Stimulated activated CD8-positive, alpha-beta memory T cell treated with anti-CD3 and anti-CD28 coated beads, Interleukin-4, amount 100 ng/mL, for 1 hour (primary cell): ENCODE measurements around the gene PGBD5.
"Not testable (repeated sequence)": the region's sequence is repeated elsewhere in the genome, so short reads cannot be mapped to it uniquely, and the experiment has no call there.

Experiments
- DNase-seq, 2 donors: peaks; one replicate each; pipeline ENCODE4 v3.0.0-alpha.2; 2020; ENCODE audit warnings: low read depth in 2 of 2, low spot score in 1 of 2

The PGBD5 gene

GRCh38 chr1:230425252-230426091 is 660 bp downstream of the PGBD5 start:
- DNase-seq, result no peak

- DNase-seq, result no peak
Measured at GRCh38 chr1:230424391-230425251, 1.5 kb downstream of the PGBD5 start.

DNA sequence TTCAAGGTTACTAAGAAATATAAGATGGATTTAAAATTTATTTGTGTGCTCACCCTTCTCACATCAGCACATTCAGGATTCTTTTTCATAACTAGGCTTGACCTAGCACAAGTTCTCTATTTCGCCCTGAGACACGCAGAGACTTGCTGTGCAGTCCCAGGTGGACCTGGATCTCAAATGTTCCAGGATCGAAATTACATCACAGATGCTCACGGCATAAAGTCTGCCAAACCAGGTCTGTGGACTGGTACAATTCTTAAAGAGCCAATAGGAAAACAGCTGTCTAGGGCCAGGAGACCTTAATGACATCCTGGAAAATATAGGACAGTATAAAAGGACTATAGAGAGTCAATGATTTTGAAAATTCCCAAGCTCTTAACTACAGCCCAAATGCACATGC is 2.2 kb downstream of the PGBD5 start:
- no peak for DNase-seq

DNA sequence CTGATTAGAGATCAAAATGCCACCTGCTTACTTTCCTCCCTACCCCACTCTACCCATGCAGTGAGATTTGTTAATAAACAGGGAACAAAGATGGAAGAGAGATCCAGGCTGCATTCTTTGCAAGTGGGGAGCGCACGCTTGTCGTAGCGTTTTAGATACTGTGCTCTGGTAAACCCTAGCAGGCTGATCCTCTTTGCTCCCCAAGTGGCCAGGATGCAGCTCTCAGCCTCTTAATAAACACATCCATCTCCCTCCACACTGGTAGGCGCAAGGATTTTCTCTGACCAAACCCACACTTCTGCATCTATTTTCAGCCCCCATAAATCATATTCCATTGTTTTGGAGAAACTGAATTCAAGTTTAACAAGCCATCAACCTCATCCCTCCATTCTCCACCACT is 2.9 kb downstream of the PGBD5 start:
- DNase-seq, result no peak

DNA sequence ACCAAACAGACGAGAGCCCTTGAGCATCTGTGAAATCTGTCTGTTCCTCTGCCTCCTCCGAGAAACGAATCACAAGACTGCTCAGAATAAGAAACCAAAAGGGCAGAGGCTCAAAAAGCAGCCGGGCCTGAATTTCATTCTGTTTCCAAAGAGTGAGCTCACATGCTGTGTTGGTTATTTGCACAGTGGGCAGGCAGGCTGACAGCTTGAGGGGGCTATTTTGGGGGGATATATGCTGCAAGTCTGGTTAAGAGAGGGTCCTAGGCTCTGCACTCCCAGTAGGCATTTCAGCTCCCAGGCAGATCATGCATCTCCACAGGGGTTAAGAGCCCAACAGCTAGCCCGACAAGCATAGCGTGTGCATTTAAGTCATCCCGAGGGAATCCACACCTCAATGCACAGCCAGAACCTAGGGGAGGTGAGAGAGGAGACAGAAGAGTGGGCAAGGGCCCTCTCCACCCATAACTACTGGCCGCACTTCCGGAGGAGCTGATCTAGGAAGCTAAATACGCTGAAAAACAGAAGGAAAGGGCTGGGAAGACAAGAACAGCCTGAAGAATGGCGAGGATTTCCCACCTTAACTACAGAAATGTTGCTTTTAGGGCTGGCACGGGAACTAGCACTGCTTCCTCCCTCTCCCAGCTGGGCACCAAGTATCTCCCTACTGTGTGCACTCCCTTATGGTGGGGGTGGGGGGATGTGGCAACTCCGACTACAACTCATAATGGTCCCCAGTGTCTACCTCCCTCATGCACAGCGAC is 3.7 kb downstream of the PGBD5 start:
- DNase-seq, result no peak

DNA sequence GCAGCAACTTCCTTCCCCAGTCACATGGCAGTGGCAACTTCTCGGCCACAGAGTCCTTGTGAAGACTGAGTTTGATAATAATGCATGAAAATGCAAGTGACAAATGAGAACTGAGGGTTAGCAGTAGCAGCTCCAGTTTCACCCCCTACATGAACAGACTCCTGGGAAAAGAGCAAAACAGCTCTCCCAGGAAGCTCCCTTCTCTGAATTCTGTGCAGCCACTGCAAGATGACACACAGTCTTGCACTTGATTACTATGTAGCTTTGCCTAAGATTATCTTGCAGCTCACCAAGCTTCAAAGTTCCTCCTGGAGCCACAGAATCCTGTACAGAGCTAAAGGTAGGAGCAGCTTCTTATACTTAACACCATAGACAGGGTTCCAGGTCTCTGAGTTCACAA is 4.7 kb downstream of the PGBD5 start:
- DNase-seq, result no peak

GRCh38 chr1:230420372-230420771 is 5.8 kb downstream of the PGBD5 start:
- not testable (repeated sequence) for DNase-seq

- no peak for DNase-seq
Measured at GRCh38 chr1:230416430-230416829, 9.7 kb downstream of the PGBD5 start.

DNA sequence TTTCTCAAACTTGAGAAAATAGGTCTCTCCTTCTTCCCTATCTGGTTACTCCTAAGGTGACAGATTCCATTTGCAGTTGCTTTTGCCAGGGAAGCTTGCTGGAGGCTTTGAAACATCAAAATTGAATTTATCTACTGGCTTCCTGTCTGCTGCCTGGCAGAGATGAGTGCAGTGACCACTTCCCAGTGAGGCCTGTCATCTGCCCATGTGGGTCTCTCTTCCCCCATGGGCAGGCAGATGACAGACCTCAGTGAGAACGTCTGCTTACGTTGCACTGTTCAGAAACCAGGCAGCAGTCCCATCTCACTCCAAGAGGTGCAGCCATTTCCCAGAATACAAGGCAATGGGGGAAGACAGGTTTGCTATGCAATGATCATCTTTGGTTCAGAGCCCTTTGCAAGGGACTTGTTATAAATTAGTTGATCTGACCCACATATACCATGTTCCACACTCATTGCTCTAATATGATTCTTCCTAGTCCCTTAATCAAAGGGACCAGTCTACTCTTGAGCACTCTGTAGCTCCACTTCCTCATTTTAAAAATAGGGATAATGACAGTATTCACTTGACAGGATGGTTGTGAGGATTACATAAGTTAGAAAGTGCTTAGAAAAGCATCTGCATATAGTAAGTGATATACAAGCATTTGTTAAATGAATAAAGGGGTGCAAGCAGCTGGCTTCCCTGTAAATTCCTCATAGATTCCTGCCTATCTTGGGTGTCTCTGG is 10.6 kb downstream of the PGBD5 start:
- no peak for DNase-seq

DNA sequence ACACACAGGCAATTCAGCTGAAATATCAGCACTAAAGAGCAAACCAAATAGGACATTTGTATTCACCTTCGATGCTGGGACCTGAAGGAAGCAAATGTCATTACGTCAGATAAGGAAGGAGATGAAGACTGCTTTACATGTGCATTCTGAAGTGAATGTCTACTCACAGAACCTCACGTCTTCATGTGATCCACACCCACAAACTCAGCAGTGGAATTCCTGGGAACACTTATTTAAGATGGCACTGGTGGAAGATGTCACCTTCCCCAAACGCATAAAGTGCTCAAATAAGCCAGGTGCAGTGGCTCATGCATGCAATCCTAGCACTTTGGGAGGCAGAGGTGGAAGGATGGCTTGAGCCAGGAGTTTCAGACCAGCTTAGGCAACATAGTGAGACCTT is 11.4 kb downstream of the PGBD5 start:
- DNase-seq, result no peak

GRCh38 chr1:230414102-230414501 is 12.0 kb downstream of the PGBD5 start:
- no peak for DNase-seq

- no peak for DNase-seq
Measured at GRCh38 chr1:230413061-230413460, 13.1 kb downstream of the PGBD5 start.

DNA sequence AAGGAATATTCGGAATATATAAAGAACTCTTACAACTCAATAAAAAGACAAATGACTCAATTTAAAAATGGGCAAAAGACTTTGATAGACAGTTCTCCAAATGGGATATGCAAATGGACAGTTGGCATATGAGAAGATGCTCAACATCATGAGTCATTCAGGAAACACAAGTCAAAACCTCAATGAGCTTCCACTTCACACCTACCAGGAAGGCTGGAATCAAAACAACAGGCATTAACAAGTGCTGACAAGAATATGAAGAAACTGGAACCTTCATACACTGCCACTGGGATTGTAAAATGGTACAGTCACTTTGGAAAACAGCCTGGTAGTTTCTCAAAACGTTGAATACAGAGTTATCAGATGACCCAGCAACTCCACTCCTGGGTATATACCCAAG is 17.2 kb downstream of the PGBD5 start:
- DNase-seq, result no peak

- no peak for DNase-seq
Measured at GRCh38 chr1:230407351-230407750, 18.8 kb downstream of the PGBD5 start.

GRCh38 chr1:230406727-230407126 is 19.4 kb downstream of the PGBD5 start:
- not testable (repeated sequence) for DNase-seq

DNA sequence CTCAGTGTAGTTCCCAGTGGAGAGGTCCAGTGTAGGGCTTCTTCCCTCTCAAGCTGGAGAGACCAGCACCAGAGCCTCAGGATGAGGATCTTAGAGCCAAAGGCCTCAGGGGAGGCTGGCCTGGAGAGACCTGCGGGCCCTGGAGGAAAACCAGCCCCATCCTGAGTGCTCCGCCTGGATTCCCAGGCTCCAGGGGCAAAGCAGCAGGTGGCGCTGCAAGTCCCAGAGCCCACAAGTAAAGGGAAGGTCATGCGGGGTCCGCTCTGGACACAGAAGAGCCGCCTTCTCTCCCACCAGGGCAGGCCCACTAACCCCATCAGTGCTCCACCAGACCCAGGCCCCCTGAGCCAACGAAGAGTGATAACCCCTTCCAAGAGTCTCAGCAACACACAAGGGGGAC is 22.7 kb downstream of the PGBD5 start:
- DNase-seq, result no peak

- no peak for DNase-seq
Measured at GRCh38 chr1:230401763-230402294, 24.3 kb downstream of the PGBD5 start.

DNA sequence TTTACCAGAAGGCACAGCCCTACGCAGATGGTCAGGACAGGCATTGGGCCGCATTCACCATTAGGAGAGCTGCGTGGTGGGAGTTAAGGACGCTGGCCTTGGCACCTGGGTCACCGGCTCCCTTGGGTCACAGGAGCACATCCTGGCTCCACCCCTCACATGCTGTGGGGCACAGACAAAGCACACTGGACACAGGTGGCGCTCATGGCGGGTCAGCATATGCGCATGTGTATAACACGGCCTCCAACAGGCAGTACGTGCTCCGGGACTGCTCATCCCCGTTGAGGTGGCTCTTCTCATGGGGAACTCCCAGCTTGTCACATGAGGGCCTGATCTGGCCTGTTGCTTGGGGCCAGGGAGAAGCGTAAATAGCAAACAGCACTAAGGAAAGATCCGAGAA is 25.0 kb downstream of the PGBD5 start:
- DNase-seq, result no peak

- DNase-seq, result no peak
Measured at GRCh38 chr1:230400007-230400344, 26.2 kb downstream of the PGBD5 start.

- DNase-seq, result no peak
Measured at GRCh38 chr1:230399321-230400006, 26.7 kb downstream of the PGBD5 start.
